Kasumi-1 (cell line): ENCODE data around the gene SLC4A1AP.

Experiments
- DNase-seq, 2 experiments: peaks; one replicate each; lab custom pipeline; 2025; lab: John Stamatoyannopoulos, UW

The SLC4A1AP gene

DNA sequence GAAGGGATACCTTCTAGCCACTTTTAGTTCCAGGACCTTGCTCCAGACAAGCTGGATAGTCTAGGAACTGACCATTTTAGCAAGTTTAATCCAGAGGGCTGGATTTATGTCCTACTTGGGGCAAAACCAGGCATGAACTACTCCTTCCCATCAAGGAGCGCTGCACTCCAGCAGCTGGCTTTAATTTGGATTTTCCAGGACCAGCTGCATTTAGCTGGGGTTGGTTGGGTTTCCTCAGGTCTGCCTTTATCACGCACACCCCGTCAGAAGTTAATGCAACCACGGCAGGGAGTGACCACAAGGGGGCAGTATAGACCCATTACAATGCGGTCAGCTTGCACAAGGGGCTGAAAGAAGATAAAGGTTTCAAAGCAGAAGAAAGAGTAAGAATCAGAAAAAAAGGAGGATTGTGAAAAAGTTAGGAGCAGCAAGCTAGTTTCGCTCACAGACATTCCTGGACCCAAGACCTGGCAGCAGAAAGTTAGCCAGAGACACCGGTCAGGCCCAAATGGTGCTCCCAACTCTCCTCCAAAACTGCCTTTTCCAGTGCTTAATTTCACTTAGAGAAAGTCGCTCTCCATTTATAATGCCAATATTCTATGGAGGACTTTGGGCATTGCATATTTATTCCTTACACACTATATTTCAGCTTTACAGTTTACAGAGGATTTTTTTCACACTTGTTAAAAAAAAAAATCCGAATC, 40.1 kb downstream of the SLC4A1AP start:
- peak; percentile 85 to 88 for DNase-seq

GRCh38 chr2:27704342-27704876, 40.7 kb downstream of the SLC4A1AP start:
- DNase-seq = no peak

- DNase-seq = peak in 1 of 2 experiments; percentile 4
Observed at GRCh38 chr2:27705851-27706622, 42.3 kb downstream of the SLC4A1AP start.

DNA sequence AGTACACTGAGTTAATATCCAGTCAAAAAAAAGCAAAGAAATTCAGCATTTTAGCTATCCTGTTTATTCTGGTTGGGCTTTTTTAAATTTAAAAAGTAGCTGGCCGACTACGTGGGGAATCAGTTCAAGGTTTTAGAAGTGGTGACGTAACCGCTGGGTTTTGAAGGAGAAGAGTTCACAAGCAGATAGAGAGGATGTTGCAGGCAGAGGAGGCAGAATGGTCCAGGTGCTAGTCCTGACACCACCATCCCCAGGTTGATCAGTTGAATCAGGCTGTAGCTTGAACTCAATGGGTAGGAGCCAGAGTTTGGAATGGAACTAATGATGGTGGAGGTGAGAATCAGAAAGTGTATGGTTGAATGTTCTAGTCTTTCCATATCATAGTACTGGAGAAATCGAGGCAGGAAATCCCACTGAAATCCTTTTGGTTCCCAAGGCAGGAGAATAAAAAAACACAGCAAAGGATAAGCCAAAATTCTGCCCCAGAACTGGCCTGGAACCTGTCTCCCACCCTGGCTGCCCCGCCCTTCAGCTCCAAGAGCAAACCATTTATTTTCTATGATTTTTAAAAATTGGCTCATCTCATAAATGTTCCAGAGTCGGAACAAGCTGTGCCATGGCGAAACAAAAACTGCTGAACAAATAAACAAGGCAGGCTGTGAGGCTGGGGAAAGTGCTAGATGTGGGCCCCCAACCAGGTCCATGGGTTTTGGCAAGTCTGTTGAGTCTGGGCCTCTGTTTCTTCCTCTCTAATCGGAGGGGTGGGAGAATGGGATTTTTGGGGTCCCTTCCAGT, 44.0 kb downstream of the SLC4A1AP start:
- no peak for DNase-seq

GRCh38 chr2:27708257-27708654, 44.6 kb downstream of the SLC4A1AP start:
- DNase-seq = no peak

DNA sequence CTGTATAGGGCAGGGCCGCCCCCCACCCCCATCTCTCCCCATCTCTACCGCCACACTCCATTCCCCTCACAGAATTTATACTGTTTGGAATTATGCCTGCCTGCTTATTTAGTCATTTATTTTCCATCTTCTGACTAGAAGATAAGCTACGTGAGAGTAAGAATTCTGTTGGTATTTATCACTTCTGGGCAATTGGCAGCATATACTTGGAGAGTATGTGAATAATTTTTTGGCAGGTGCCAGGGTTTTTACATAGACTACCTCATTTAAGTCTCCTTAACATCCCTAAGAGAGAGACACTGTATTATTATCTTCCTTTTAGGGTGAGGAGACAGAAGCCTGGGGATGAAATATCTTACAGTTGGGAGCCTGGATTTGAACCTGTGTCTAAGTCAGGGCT, 45.0 kb downstream of the SLC4A1AP start:
- DNase-seq = no peak

GRCh38 chr2:27709326-27709725, 45.6 kb downstream of the SLC4A1AP start:
- DNase-seq = no peak

DNA sequence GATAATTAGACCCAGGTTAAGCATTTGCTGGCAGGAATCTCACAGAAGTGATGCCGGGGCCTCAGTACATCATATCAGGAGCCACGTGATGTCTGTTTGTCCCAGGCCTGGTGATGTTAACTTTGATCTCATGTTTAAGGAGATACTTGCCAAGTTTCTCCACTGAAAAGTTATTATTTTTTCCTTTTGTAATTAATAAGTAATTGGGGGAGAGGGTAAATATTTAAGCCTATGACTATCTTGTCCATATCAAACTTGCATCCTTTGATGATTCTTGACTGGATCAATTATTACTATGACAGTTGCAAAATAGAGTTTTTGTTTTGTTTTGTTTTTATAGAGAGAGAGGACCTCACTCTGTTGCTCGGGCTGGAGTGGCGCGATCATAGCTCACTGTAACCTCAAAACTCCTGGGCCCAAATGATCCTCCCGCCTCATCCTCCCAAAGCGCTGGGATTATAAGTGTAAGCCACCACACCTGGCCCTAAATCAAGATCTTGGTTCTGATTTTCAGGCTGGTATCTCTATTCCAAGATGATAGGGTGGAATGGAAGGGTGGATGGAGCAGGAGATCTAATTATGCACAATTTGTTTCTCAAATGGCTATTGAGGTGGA, 46.4 kb downstream of the SLC4A1AP start:
- DNase-seq = no peak

DNA sequence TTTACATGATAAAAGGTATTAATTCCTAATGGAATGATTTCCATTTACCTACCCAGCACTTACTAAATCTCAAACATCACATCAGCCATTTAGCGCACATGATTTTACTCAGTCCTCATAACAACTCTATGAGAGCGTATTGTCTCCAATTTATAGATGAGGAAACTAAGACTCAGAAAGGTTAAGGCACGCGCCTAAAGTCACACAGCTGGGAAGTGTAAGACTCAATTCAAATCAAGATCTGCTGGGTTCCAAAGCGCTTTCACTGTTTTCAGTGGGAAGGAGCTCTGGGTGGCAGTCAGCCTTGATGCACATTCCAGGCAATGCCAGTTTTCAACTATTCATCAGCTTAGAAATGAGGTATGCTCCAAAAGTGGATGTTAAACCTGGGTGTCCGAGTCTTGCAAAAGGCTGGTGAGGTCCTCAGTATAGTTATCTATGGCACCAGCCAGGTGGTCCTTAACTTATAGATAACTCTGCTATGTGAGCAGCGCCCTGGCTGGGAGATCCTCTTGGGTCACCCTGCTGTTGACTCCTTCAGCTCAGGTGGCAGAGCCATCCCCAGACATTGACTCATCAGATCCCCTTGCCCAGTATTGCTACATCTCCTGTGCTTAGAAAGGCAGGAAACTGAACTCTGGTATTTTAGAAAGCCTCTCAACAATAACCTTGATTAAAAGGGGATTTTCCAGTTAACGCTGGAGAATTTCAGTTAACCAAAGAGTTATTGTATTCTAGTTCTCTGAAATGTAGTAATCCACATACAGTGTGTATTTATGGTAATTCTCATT, 47.1 kb downstream of the SLC4A1AP start:
- no peak for DNase-seq

DNA sequence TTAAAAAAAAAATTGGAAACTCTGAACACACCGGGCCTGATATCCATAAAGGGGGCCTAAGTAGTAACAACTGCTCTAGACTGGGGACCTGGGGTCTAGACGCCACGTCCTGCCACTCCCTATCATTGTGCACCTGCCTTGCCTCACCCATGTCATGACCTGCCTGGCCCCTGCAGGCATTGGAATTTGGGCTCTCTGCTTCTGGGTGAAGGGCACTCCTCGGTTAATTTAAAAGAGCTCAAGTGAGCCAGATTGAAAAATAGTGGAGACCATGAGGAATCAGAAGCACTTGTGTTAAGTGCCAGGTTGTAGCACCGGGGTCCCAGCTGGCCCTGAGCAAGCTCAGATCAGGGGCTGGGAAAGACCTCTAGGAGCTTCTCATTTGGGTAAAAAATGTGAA, 48.1 kb downstream of the SLC4A1AP start:
- no peak for DNase-seq

- no peak for DNase-seq
Observed at GRCh38 chr2:27712522-27712921, 48.8 kb downstream of the SLC4A1AP start.

GRCh38 chr2:27713201-27713600, 49.5 kb downstream of the SLC4A1AP start:
- no peak for DNase-seq

- no peak for DNase-seq
Observed at GRCh38 chr2:27714053-27714452, 50.4 kb downstream of the SLC4A1AP start.

DNA sequence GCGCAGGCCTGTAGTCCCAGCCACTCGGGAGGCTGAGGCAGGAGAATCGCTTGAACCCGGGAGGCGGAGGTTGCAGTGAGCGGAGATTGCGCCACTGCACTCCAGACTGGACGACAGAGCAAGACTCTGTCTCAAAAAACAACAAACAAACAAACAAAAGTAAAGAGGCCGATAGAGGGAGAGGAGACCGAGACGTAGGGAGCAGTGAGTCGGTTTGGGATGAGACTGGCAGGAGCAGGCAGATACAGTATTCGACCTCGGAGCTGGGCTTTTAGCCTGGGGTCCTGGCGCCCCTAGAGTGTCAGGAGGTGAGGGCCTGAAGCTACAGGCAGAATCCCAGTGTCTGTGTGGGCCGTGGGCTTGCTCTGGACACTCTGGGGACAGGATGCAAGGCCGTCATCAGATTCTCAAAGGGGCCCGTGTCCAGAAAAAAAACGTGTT, 51.2 kb downstream of the SLC4A1AP start:
- no peak for DNase-seq

DNA sequence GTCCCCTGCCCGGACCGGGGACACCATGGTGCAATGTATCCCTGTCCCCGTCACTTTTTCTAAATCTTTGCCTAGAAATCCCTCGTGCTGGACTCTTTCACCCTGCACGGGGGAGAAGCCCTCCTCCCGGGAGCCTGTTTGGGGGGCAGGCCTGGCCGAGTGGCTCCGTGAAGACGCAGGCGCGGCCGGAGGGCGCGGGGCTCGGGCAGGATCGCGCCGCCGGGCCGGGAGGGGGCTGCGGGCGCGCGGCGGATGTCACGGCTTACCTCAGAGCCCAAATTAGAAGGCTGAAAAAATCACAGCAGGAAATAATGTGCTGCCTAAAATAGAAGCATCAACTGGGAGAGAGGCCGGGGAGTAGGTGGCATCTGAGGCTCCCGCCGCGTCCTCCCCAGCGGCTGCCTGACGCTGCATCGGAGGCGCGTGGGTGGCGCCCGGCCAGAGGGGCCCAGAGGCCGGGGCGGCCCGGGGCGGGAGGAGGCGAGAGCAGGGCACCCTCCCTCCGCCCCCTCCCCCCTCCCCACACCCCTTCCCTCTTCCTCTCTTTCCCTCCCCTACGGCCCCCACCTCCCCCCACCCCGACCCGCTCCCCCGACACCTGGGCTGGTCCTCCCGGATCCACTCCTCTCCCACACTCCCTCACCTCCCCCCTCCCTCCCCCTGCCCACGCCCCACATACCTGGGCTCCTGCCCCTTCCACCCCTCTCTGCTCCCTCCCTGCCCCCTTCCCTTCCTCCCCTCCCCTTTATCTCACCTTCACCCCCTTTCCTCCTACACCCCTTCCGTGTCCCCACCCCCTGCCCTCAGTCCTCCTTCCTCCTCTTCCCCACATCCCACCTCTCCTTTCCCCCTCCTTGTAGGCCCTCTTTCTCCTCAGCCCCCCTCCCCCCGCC, 51.9 kb downstream of the SLC4A1AP start:
- DNase-seq = peak; percentile 8 to 31

GRCh38 chr2:27716301-27717069, 52.8 kb downstream of the SLC4A1AP start:
- DNase-seq = no peak

GRCh38 chr2:27717070-27717795, 53.5 kb downstream of the SLC4A1AP start:
- DNase-seq = no peak

GRCh38 chr2:27720004-27720551, 56.4 kb downstream of the SLC4A1AP start:
- peak; percentile 25 to 27 for DNase-seq
